GM12892 (cell line): ENCODE data around the gene CRYBG1.

Experiments used
- POLR2A ChIP-seq: IDR thresholded peaks from 2 replicates; pipeline ENCODE4 v1.6.1; 2011; ENCODE audit warnings: low read depth, low read length, control low read depth
- POLR2AphosphoS5 ChIP-seq: IDR thresholded peaks from 2 replicates; pipeline ENCODE4 v1.6.1; 2011; ENCODE audit warnings: low read depth, low read length, control low read depth
- TAF1 ChIP-seq: IDR thresholded peaks from 2 replicates; pipeline ENCODE4 v1.6.1; 2011; ENCODE audit warnings: low read depth, mild to moderate bottlenecking, control low read depth, low read length, borderline replicate concordance

DNA sequence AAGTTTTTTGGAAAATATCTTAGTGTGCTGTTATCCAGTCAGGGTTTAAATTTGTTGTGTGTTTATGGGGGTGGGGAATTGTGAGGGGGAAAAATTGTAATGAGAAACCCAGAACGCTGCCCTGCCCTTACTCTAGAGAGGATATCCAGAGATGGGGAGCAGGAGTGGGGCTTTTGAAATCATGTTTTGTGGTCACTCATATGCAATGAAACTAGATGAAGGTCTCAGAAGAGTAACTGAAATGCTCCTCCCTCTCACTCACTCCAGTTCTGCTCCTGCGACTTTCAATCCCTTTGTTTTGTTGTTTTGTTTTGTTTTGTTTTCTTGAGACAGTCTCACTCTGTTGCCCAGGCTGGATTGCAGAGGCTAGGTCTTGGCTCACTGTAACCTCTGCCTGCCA lies 100.0 kb downstream of the CRYBG1 start:
- TF ChIP-seq POLR2A, result no peak
- TF ChIP-seq TAF1, result no peak
- TF ChIP-seq POLR2AphosphoS5, result no peak
